Omental fat pad (tissue), 4 donors: ENCODE measurements around the gene HADH. TPM values are rescaled to one million over a fixed set of nuclear protein-coding genes. Genes with fewer than 3 reads are reported as not detected.

ENCODE experiments used
- ATAC-seq: fragments of 150-250 bp; one replicate; pipeline ENCODE4 v1.9.1; 2016; ENCODE audit warnings: mild to moderate bottlenecking, moderate library complexity; ENCODE audit not compliant: low FRiP score
- DNase-seq: peaks from one replicate; pipeline ENCODE4 v3.0.0-alpha.2; 2019; ENCODE audit warnings: low spot score
- CTCF ChIP-seq, 3 donors: fragments of 450-650 bp; IDR thresholded peaks; one replicate each; pipeline ENCODE4 v1.5.1; 2016 to 2017; ENCODE audit warnings: antibody characterized with exemption in 3 of 3, mild to moderate bottlenecking in 3 of 3, moderate library complexity in 2 of 3
- total RNA-seq, 4 donors: library from RNA; depleted of rRNA; stranded (reverse); fragments of >200 nt; gene quantifications; one replicate each; pipeline ENCODE4 v1.1.0, GENCODE V29; 2016

HADH gene
- total RNA-seq, 4 donors from 2014 or later, result 80.2 to 154 (median 119) TPM

- ATAC-seq (no peak), DNase-seq (no peak)
- TF ChIP-seq CTCF (IDR thresholded peaks at IDR 0.05), result no peak
Observed at GRCh38 chr4:108055787-108056186, 66.1 kb downstream of the HADH start.

GRCh38 chr4:108056418-108056817 lies 66.7 kb downstream of the HADH start:
- no peak for DNase-seq
- no peak for ATAC-seq

GRCh38 chr4:108058685-108059440 lies 69.2 kb downstream of the HADH start:
- ATAC-seq, result no peak
- no peak for TF ChIP-seq CTCF (IDR thresholded peaks at IDR 0.05)
- no peak for DNase-seq

More at GRCh38 chr4:108056418-108056817, 66.7 kb downstream of the HADH start:
- TF ChIP-seq CTCF (IDR thresholded peaks at IDR 0.05), result no peak

GRCh38 chr4:108060164-108060563 lies 70.5 kb downstream of the HADH start:
- TF ChIP-seq CTCF (IDR thresholded peaks at IDR 0.05), result no peak
- DNase-seq (no peak), ATAC-seq (no peak)

- DNase-seq, result no peak
- TF ChIP-seq CTCF (IDR thresholded peaks at IDR 0.05), result no peak
- ATAC-seq, result no peak
Observed at GRCh38 chr4:108060686-108061321, 71.1 kb downstream of the HADH start.

GRCh38 chr4:108068442-108068841 lies 78.8 kb downstream of the HADH start:
- TF ChIP-seq CTCF (IDR thresholded peaks at IDR 0.05), result no peak
- no peak for ATAC-seq
- DNase-seq, result no peak

- DNase-seq (no peak), ATAC-seq (no peak)
- no peak for TF ChIP-seq CTCF (IDR thresholded peaks at IDR 0.05)
Observed at GRCh38 chr4:108070775-108071174, 81.1 kb downstream of the HADH start.
